T-helper 1 cell treated with Interleukin-12 subunit alpha and Interleukin-12 subunit beta and Interleukin-4 antibody, amounts not matched to agents 30 μg/mL and 1 μg/mL, for 36 hours (primary cell): ENCODE data around the gene CDIPT.
"Not testable (repeated sequence)": the region's sequence is repeated elsewhere in the genome, so short reads cannot be mapped to it uniquely, and the experiment has no call there.

Experiments used
- H3K27ac Mint-ChIP-seq: one replicate; pipeline ENCODE4 v1.8.0; 2021; ENCODE audit warnings: mild to moderate bottlenecking, mixed read lengths
- H3K27me3 Mint-ChIP-seq: one replicate; pipeline ENCODE4 v1.8.0; 2021; ENCODE audit warnings: low read depth, mixed read lengths
- H3K36me3 Mint-ChIP-seq: one replicate; pipeline ENCODE4 v1.8.0; 2021; ENCODE audit warnings: low read depth, mixed read lengths
- H3K4me1 Mint-ChIP-seq: one replicate; pipeline ENCODE4 v1.8.0; 2021; ENCODE audit warnings: low read depth, mixed read lengths
- H3K4me3 Mint-ChIP-seq: one replicate; pipeline ENCODE4 v1.8.0; 2021; ENCODE audit warnings: mild to moderate bottlenecking, moderate library complexity, mixed read lengths
- H3K9me3 Mint-ChIP-seq: one replicate; pipeline ENCODE4 v1.8.0; 2021; ENCODE audit warnings: mixed read lengths

Gene CDIPT

GRCh38 chr16:29877266-29877961 lies 14.4 kb upstream of the CDIPT start:
- Mint-ChIP-seq H3K27me3 (peaks cover 35% of the 10 kb centered on the region), H3K4me3 (peak overlapping the region; percentile 32), H3K36me3 (no peaks in the 10 kb centered on the region), H3K27ac (no peak overlapping the region), H3K9me3 (no peaks in the 10 kb centered on the region), H3K4me1 (peaks cover 9% of the 10 kb centered on the region)

GRCh38 chr16:29876594-29877249 lies 13.7 kb upstream of the CDIPT start:
- Mint-ChIP-seq H3K4me1 (peaks cover 9% of the 10 kb centered on the region), H3K27ac (no peak overlapping the region), H3K36me3 (no peaks in the 10 kb centered on the region), H3K9me3 (no peaks in the 10 kb centered on the region), H3K27me3 (peaks cover 35% of the 10 kb centered on the region), H3K4me3 (peak overlapping the region; percentile 74)

- Mint-ChIP-seq H3K9me3 (no peaks in the 10 kb centered on the region), H3K4me1 (peaks cover 9% of the 10 kb centered on the region), H3K36me3 (no peaks in the 10 kb centered on the region), H3K27ac (no peak overlapping the region), H3K27me3 (peaks cover 35% of the 10 kb centered on the region), H3K4me3 (peak overlapping the region; percentile 74)
Measured at GRCh38 chr16:29876217-29876593, 13.2 kb upstream of the CDIPT start.

- Mint-ChIP-seq H3K4me3 (no peak overlapping the region), H3K27ac (no peak overlapping the region), H3K9me3 (no peaks in the 10 kb centered on the region), H3K36me3 (no peaks in the 10 kb centered on the region), H3K27me3 (peaks cover 35% of the 10 kb centered on the region), H3K4me1 (peaks cover 9% of the 10 kb centered on the region)
Measured at GRCh38 chr16:29875206-29875605, 12.2 kb upstream of the CDIPT start.

- Mint-ChIP-seq H3K4me3 (no peak overlapping the region), H3K9me3 (no peaks in the 10 kb centered on the region), H3K27me3 (peaks cover 30% of the 10 kb centered on the region), H3K27ac (no peak overlapping the region), H3K4me1 (peaks cover 9% of the 10 kb centered on the region), H3K36me3 (no peaks in the 10 kb centered on the region)
Measured at GRCh38 chr16:29873319-29873718, 10.3 kb upstream of the CDIPT start.

GRCh38 chr16:29871822-29872546 lies 9.0 kb upstream of the CDIPT start:
- peaks cover 6% of the 10 kb centered on the region for H3K4me1 Mint-ChIP-seq

GRCh38 chr16:29869067-29869466 lies 6.0 kb upstream of the CDIPT start:
- H3K36me3 Mint-ChIP-seq, H3K4me1 Mint-ChIP-seq, H3K27ac Mint-ChIP-seq, H3K9me3 Mint-ChIP-seq, H3K27me3 Mint-ChIP-seq, H3K4me3 Mint-ChIP-seq: not testable (repeated sequence)

More at GRCh38 chr16:29871822-29872546, 9.0 kb upstream of the CDIPT start:
- H3K36me3 Mint-ChIP-seq = no peaks in the 10 kb centered on the region
- H3K27ac Mint-ChIP-seq = no peak overlapping the region
- peaks cover 17% of the 10 kb centered on the region for H3K27me3 Mint-ChIP-seq
- H3K9me3 Mint-ChIP-seq = no peaks in the 10 kb centered on the region
- H3K4me3 Mint-ChIP-seq = no peak overlapping the region

GRCh38 chr16:29868396-29869009 lies 5.5 kb upstream of the CDIPT start:
- no peaks in the 10 kb centered on the region for H3K9me3 Mint-ChIP-seq
- H3K4me3 Mint-ChIP-seq = no peak overlapping the region
- H3K27ac Mint-ChIP-seq = no peak overlapping the region
- H3K36me3 Mint-ChIP-seq = no peaks in the 10 kb centered on the region
- peaks cover 5% of the 10 kb centered on the region for H3K4me1 Mint-ChIP-seq
- no peaks in the 10 kb centered on the region for H3K27me3 Mint-ChIP-seq

GRCh38 chr16:29864205-29864604 lies 1.2 kb upstream of the CDIPT start:
- Mint-ChIP-seq H3K9me3 (no peaks in the 10 kb centered on the region), H3K27me3 (no peaks in the 10 kb centered on the region), H3K36me3 (peaks cover 12% of the 10 kb centered on the region), H3K4me1 (peaks cover 12% of the 10 kb centered on the region), H3K27ac (no peak overlapping the region), H3K4me3 (no peak overlapping the region)

GRCh38 chr16:29863669-29863984 lies 601 bp upstream of the CDIPT start:
- peaks cover 12% of the 10 kb centered on the region for H3K4me1 Mint-ChIP-seq
- peak overlapping the region; percentile 78 for H3K4me3 Mint-ChIP-seq
- H3K27me3 Mint-ChIP-seq = no peaks in the 10 kb centered on the region
- peak overlapping the region; percentile 98 for H3K27ac Mint-ChIP-seq
- H3K9me3 Mint-ChIP-seq = no peaks in the 10 kb centered on the region
- peaks cover 16% of the 10 kb centered on the region for H3K36me3 Mint-ChIP-seq

- Mint-ChIP-seq H3K36me3 (peaks cover 19% of the 10 kb centered on the region), H3K4me1 (peaks cover 10% of the 10 kb centered on the region), H3K27me3 (no peaks in the 10 kb centered on the region), H3K4me3 (peak overlapping the region; percentile 98), H3K9me3 (no peaks in the 10 kb centered on the region), H3K27ac (peak overlapping the region; percentile 82)
Measured at GRCh38 chr16:29862383-29862883, 593 bp downstream of the CDIPT start.

GRCh38 chr16:29860218-29860617 lies 2.8 kb downstream of the CDIPT start:
- Mint-ChIP-seq H3K27ac (no peak overlapping the region), H3K4me1 (peaks cover 10% of the 10 kb centered on the region), H3K36me3 (peaks cover 19% of the 10 kb centered on the region), H3K27me3 (no peaks in the 10 kb centered on the region), H3K9me3 (no peaks in the 10 kb centered on the region), H3K4me3 (peak overlapping the region; percentile 98)

- peaks cover 19% of the 10 kb centered on the region for H3K36me3 Mint-ChIP-seq
- no peak overlapping the region for H3K4me3 Mint-ChIP-seq
- peaks cover 12% of the 10 kb centered on the region for H3K4me1 Mint-ChIP-seq
- H3K27me3 Mint-ChIP-seq = no peaks in the 10 kb centered on the region
- no peak overlapping the region for H3K27ac Mint-ChIP-seq
- H3K9me3 Mint-ChIP-seq = no peaks in the 10 kb centered on the region
Measured at GRCh38 chr16:29858974-29859373, 4.1 kb downstream of the CDIPT start.

- peaks cover 8% of the 10 kb centered on the region for H3K4me1 Mint-ChIP-seq
- H3K36me3 Mint-ChIP-seq = peaks cover 19% of the 10 kb centered on the region
- no peak overlapping the region for H3K27ac Mint-ChIP-seq
- no peaks in the 10 kb centered on the region for H3K9me3 Mint-ChIP-seq
- no peak overlapping the region for H3K4me3 Mint-ChIP-seq
- no peaks in the 10 kb centered on the region for H3K27me3 Mint-ChIP-seq
Measured at GRCh38 chr16:29858149-29858849, 4.7 kb downstream of the CDIPT start.
